K562 (cell line): ENCODE data around the gene EMILIN3. TPM values are rescaled to one million over a fixed set of nuclear protein-coding genes. Genes with fewer than 3 reads are reported as not detected.

Source experiments
- C11orf30 ChIP-seq: fragments of 450-650 bp; IDR thresholded peaks from 2 replicates; pipeline ENCODE4 v1.6.1; 2016; ENCODE audit warnings: low read depth, mild to moderate bottlenecking
- CC2D1A ChIP-seq: fragments of 450-650 bp; IDR thresholded peaks from 2 replicates; pipeline ENCODE4 v1.6.1; 2017; ENCODE audit warnings: mild to moderate bottlenecking
- OTX1 ChIP-seq: fragments of 450-650 bp; formaldehyde crosslinking; IDR thresholded peaks from 2 replicates; pipeline ENCODE4 v1.4.0; 2022; ENCODE audit warnings: mild to moderate bottlenecking
- RBFOX2 ChIP-seq: fragments of 200-400 bp; formaldehyde crosslinking; IDR thresholded peaks from 2 replicates; pipeline ENCODE4 v1.6.1; 2017; ENCODE audit warnings: low read depth, mild to moderate bottlenecking, low read length, moderate library complexity
- ZFX ChIP-seq: sonication (generic); formaldehyde crosslinking; IDR thresholded peaks from 2 replicates; pipeline ENCODE4 v1.8.0; 2022; ENCODE audit warnings: mild to moderate bottlenecking, missing genetic modification reagents, moderate library complexity
- ZNF282 ChIP-seq: sonication (generic); formaldehyde crosslinking; IDR thresholded peaks from 2 replicates; pipeline ENCODE4 v1.8.1; 2023; ENCODE audit warnings: missing genetic modification reagents
- polyA plus RNA-seq, 8 experiments: library from polyadenylated mRNA; depleted of rRNA in 4 of 8; stranded (reverse) in 5 of 8; unstranded in 3 of 8; fragments of >200 nt; fragmentation: Nextera tagmentation in 2 of 8; fragmentation: Illumina TruSeq in 1 of 8; extraction: Ambion mirVana in 2 of 8; extraction: Trizol in 1 of 8; gene quantifications; 2 replicates each; pipeline versions ENCODE4 v1.2.1 to v1.2.3, GENCODE V29; 2011 to 2014; ENCODE audit warnings: inconsistent platforms in 1 of 8, missing spikeins in 1 of 8
- total RNA-seq, 7 experiments: library from RNA; depleted of rRNA in 6 of 7; stranded (reverse); fragments of >200 nt in 6 of 7; fragmentation: Illumina TruSeq in 2 of 7; extraction: Trizol in 2 of 7; gene quantifications; 2 replicates each; pipeline versions ENCODE4 v1.2.1 to v1.2.3, GENCODE V29; 2011 to 2021; ENCODE audit warnings: low replicate concordance in 1 of 7
- TF ChIP-seq, protein P1 (sequence below): fragments of 200-600 bp; sonication (generic); IDR thresholded peaks from one replicate; pipeline ENCODE4 v1.6.1; 2012; ENCODE audit warnings: mild to moderate bottlenecking, low read depth, low read length, inconsistent platforms
- TF ChIP-seq, protein P2 (sequence below): fragments of 450-650 bp; formaldehyde crosslinking; IDR thresholded peaks from 2 replicates; pipeline ENCODE4 v1.4.0; 2020; ENCODE audit warnings: mild to moderate bottlenecking, moderate library complexity
- TF ChIP-seq, protein P3 (sequence below): fragments of 450-650 bp; IDR thresholded peaks from 2 replicates; pipeline ENCODE4 v1.6.1; 2017; ENCODE audit warnings: antibody characterized with exemption, mild to moderate bottlenecking

EMILIN3 gene
- total and polyA plus RNA-seq, 9 of the 15 experiments (the other 6 are each of a cell fraction or from before 2014, with no cell fraction given), result 0.01 to 0.07 TPM; not detected in 7

DNA sequence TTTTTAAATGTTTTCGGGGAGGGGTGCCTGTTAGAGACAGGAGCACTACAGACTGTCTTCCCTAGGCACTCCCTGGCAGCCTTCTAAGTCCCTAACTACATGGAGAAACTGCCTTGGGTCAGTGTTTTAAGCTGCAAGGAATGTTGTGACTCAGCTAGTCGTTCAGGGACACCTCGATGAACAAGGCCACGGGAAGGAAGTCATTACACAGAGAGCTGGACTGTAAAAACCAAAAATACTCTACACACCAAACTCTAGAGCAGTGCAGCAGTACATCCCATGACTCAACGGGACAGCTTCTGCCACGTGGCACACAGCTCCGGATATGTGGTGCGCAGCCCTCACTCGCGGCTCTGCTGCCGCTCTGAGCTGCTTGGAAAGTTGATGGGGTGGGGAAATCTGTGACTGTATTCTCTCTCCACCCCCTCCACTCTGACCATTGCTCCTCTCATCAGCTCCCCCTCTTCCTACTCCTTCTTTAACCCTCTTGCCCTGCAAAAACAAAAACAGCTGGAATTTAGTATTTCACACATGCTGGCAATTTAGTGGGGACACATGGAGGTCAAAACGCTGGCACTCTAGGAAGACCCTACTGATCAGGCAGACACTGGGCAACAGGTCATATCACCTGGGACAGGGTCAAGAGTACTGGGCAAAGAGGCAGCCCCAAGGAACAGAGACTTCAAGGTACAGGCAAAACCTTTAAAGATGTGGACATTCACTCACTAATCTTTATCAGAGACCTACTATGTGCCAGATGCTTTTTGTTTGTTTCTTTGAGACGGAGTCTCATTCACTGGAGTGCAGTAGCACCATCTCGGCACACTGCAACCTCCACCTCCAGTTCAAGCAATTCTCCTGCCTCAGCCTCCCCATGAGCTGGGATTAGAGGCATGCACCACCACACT is 36.9 kb downstream of the EMILIN3 start (continued):
- TF ChIP-seq, protein P1, sequence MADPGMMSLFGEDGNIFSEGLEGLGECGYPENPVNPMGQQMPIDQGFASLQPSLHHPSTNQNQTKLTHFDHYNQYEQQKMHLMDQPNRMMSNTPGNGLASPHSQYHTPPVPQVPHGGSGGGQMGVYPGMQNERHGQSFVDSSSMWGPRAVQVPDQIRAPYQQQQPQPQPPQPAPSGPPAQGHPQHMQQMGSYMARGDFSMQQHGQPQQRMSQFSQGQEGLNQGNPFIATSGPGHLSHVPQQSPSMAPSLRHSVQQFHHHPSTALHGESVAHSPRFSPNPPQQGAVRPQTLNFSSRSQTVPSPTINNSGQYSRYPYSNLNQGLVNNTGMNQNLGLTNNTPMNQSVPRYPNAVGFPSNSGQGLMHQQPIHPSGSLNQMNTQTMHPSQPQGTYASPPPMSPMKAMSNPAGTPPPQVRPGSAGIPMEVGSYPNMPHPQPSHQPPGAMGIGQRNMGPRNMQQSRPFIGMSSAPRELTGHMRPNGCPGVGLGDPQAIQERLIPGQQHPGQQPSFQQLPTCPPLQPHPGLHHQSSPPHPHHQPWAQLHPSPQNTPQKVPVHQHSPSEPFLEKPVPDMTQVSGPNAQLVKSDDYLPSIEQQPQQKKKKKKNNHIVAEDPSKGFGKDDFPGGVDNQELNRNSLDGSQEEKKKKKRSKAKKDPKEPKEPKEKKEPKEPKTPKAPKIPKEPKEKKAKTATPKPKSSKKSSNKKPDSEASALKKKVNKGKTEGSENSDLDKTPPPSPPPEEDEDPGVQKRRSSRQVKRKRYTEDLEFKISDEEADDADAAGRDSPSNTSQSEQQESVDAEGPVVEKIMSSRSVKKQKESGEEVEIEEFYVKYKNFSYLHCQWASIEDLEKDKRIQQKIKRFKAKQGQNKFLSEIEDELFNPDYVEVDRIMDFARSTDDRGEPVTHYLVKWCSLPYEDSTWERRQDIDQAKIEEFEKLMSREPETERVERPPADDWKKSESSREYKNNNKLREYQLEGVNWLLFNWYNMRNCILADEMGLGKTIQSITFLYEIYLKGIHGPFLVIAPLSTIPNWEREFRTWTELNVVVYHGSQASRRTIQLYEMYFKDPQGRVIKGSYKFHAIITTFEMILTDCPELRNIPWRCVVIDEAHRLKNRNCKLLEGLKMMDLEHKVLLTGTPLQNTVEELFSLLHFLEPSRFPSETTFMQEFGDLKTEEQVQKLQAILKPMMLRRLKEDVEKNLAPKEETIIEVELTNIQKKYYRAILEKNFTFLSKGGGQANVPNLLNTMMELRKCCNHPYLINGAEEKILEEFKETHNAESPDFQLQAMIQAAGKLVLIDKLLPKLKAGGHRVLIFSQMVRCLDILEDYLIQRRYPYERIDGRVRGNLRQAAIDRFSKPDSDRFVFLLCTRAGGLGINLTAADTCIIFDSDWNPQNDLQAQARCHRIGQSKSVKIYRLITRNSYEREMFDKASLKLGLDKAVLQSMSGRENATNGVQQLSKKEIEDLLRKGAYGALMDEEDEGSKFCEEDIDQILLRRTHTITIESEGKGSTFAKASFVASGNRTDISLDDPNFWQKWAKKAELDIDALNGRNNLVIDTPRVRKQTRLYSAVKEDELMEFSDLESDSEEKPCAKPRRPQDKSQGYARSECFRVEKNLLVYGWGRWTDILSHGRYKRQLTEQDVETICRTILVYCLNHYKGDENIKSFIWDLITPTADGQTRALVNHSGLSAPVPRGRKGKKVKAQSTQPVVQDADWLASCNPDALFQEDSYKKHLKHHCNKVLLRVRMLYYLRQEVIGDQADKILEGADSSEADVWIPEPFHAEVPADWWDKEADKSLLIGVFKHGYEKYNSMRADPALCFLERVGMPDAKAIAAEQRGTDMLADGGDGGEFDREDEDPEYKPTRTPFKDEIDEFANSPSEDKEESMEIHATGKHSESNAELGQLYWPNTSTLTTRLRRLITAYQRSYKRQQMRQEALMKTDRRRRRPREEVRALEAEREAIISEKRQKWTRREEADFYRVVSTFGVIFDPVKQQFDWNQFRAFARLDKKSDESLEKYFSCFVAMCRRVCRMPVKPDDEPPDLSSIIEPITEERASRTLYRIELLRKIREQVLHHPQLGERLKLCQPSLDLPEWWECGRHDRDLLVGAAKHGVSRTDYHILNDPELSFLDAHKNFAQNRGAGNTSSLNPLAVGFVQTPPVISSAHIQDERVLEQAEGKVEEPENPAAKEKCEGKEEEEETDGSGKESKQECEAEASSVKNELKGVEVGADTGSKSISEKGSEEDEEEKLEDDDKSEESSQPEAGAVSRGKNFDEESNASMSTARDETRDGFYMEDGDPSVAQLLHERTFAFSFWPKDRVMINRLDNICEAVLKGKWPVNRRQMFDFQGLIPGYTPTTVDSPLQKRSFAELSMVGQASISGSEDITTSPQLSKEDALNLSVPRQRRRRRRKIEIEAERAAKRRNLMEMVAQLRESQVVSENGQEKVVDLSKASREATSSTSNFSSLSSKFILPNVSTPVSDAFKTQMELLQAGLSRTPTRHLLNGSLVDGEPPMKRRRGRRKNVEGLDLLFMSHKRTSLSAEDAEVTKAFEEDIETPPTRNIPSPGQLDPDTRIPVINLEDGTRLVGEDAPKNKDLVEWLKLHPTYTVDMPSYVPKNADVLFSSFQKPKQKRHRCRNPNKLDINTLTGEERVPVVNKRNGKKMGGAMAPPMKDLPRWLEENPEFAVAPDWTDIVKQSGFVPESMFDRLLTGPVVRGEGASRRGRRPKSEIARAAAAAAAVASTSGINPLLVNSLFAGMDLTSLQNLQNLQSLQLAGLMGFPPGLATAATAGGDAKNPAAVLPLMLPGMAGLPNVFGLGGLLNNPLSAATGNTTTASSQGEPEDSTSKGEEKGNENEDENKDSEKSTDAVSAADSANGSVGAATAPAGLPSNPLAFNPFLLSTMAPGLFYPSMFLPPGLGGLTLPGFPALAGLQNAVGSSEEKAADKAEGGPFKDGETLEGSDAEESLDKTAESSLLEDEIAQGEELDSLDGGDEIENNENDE, result no peak
- TF ChIP-seq CC2D1A, result no peak
- TF ChIP-seq OTX1, result no peak
- TF ChIP-seq ZFX (CRISPR knock-in tag), result no peak
- TF ChIP-seq C11orf30, result 0 out of 2 replicates have a peak, but pooled peaks have one; percentile 11
- TF ChIP-seq, protein P2, sequence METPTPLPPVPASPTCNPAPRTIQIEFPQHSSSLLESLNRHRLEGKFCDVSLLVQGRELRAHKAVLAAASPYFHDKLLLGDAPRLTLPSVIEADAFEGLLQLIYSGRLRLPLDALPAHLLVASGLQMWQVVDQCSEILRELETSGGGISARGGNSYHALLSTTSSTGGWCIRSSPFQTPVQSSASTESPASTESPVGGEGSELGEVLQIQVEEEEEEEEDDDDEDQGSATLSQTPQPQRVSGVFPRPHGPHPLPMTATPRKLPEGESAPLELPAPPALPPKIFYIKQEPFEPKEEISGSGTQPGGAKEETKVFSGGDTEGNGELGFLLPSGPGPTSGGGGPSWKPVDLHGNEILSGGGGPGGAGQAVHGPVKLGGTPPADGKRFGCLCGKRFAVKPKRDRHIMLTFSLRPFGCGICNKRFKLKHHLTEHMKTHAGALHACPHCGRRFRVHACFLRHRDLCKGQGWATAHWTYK (CRISPR knock-in tag), result peak; percentile 58; the same call in 1 of the 2 replicates
- TF ChIP-seq RBFOX2, result no peak
- no peak for TF ChIP-seq ZNF282 (CRISPR knock-in tag)
- TF ChIP-seq, protein P3, sequence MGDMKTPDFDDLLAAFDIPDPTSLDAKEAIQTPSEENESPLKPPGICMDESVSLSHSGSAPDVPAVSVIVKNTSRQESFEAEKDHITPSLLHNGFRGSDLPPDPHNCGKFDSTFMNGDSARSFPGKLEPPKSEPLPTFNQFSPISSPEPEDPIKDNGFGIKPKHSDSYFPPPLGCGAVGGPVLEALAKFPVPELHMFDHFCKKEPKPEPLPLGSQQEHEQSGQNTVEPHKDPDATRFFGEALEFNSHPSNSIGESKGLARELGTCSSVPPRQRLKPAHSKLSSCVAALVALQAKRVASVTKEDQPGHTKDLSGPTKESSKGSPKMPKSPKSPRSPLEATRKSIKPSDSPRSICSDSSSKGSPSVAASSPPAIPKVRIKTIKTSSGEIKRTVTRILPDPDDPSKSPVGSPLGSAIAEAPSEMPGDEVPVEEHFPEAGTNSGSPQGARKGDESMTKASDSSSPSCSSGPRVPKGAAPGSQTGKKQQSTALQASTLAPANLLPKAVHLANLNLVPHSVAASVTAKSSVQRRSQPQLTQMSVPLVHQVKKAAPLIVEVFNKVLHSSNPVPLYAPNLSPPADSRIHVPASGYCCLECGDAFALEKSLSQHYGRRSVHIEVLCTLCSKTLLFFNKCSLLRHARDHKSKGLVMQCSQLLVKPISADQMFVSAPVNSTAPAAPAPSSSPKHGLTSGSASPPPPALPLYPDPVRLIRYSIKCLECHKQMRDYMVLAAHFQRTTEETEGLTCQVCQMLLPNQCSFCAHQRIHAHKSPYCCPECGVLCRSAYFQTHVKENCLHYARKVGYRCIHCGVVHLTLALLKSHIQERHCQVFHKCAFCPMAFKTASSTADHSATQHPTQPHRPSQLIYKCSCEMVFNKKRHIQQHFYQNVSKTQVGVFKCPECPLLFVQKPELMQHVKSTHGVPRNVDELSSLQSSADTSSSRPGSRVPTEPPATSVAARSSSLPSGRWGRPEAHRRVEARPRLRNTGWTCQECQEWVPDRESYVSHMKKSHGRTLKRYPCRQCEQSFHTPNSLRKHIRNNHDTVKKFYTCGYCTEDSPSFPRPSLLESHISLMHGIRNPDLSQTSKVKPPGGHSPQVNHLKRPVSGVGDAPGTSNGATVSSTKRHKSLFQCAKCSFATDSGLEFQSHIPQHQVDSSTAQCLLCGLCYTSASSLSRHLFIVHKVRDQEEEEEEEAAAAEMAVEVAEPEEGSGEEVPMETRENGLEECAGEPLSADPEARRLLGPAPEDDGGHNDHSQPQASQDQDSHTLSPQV, result peak; percentile 69; the same call in 1 of the 2 replicates
